ENCODE results near the gene HCN2.

Gene HCN2

GRCh38 chr19:640606-641189, 51.0 kb downstream of the HCN2 start:
- DNase-seq (ENCODE audit: low read depth), result no peak

GRCh38 chr19:641702-642101, 52.0 kb downstream of the HCN2 start:
- no peak for DNase-seq (ENCODE audit: low read depth)

DNA sequence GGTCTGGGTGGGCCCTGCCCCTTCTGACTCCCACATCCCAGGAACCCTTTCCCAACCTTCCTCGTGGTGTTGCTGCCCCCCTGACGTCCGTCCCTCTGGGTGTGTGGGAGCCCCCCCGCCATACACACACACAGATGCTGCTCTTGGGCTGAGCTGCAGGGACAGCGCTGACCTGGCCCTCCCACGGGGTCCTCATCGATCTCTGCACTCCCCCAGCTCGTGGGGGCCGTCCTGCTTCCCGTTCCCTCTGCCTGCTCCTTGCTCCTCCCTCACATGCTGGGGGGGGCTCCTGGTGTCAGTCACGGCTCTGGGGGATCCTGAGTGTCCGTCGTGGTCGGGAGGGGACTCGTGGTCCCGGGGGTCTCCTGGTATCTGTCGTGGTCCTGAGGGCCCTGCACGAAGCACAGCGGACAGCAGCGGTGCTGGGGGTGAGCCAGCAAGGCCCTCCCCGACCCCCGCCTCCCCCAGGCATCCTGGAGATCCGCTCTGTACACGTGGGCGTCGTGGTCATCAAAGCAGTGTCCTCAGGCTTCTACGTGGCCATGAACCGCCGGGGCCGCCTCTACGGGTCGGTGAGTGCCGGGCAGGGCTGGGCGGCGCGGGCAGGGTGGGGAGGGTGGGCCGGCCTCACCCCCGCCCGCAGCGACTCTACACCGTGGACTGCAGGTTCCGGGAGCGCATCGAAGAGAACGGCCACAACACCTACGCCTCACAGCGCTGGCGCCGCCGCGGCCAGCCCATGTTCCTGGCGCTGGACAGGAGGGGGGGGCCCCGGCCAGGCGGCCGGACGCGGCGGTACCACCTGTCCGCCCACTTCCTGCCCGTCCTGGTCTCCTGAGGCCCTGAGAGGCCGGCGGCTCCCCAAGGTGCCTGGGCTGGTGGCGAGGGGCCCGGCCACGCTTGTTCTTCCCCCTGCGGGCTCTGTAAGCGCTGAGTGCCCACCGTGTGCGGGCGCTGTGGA, 53.4 kb downstream of the HCN2 start:
- no peak for DNase-seq (ENCODE audit: low read depth)

GRCh38 chr19:643736-644135, 54.1 kb downstream of the HCN2 start:
- no peak for DNase-seq (ENCODE audit: low read depth)

GRCh38 chr19:644363-644762, 54.7 kb downstream of the HCN2 start:
- DNase-seq (ENCODE audit: low read depth), result no peak

- no peak for DNase-seq (ENCODE audit: low read depth)
Observed at GRCh38 chr19:644789-645188, 55.1 kb downstream of the HCN2 start.

GRCh38 chr19:645912-646778, 56.5 kb downstream of the HCN2 start:
- no peak for DNase-seq (ENCODE audit: low read depth)

GRCh38 chr19:646779-647565, 57.3 kb downstream of the HCN2 start:
- DNase-seq (ENCODE audit: low read depth), result no peak

DNA sequence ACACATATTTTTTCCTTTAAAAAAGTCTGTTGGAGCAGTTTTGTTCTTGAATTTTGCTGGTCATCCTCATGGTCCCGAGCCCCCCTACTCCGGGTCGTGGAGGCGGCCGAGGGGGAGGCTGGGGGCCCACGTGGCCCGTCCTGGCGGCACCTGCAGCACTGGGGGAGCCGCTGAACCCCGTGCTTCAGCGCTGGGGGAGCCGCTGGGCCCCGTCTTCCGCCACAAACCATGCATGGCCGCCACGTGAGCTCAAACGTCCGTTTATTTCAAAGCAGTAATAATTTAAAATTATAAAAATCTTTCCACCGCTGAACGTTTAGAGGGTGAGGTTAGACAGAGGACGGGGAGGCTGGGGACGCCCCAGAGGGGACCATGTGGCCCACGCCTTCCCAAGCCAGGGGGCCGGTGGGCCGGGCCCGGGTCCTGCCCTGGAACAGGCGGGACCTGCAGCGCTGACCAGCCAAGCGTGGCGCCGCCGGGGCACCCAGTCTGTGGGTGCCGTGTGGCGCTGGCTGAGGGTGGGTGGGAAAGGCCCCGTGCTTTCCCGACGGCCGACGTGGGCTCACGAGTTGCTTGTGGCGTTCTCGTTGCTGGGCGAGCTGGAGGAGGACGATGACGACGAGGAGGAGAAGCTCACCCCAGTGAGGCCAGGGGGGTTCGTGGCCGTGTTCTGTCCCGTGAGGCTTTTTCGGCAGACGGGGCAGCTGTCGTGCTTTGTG, 58.0 kb downstream of the HCN2 start:
- no peak for DNase-seq (ENCODE audit: low read depth)

DNA sequence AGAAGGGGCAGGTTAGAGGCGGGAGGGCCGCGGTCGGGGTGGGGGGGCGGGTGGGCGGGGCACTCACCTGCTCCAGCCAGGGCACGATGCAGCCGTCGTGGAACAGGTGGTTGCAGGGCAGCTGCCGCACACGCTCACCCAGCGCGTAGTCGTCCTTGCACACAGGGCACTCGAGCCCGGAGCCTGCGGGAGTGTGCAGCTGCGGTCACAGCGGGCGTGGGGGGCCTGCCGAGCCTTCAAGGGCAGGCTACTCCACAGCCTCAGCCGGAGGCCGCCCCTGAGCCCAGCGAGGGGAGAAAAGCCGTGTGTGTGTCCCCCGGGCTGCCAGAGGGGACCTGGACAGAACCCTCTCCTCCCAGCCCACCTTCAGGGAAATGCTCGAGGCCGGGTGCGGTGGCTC, 58.6 kb downstream of the HCN2 start:
- no peak for DNase-seq (ENCODE audit: low read depth)

DNA sequence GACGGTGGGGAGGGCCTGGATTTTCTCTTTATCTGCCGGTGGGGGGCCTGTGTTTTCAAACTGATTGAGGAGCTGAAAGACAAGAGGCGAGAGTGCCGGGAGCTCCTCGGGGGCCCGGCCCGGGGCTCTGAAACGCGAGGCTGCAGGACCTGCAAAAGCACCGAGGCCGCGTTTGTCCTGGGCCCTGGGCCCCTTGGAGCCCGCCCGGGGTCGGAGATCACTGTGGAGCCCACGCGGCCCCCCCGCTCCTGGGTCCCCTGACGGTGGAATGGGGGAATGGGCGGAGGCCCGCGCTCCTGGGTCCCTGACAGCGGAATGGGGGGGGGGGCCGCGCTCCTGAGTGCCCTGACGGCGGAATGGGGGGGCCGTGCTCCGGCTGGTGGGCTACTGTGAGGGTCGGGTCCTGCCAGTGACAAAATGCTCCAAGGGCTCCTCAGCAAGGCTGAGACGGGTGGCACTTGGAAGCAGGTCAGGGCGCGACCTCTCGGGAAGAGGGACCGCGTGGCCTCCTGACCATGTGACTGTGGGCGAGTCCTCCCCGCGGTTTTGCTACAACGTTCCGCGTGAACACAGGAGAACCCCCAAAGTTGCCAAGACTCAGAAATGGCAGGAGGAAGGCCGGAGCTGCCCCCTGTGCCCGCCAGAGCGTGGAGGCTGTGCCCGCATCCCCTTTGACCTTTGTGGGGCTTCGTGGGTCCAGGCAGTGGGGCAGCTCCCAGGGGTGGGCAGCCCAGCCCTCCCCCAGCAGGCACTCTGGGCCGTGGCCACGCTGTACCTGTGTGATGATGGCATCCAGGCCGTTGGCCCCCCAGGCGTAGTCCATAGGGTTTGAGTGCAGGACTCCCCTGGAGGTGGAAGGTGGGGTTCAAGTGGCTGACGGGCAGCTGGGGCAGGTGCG, 59.5 kb downstream of the HCN2 start:
- DNase-seq (ENCODE audit: low read depth), result no peak

- no peak for DNase-seq (ENCODE audit: low read depth)
Observed at GRCh38 chr19:650121-650520, 60.4 kb downstream of the HCN2 start.

DNA sequence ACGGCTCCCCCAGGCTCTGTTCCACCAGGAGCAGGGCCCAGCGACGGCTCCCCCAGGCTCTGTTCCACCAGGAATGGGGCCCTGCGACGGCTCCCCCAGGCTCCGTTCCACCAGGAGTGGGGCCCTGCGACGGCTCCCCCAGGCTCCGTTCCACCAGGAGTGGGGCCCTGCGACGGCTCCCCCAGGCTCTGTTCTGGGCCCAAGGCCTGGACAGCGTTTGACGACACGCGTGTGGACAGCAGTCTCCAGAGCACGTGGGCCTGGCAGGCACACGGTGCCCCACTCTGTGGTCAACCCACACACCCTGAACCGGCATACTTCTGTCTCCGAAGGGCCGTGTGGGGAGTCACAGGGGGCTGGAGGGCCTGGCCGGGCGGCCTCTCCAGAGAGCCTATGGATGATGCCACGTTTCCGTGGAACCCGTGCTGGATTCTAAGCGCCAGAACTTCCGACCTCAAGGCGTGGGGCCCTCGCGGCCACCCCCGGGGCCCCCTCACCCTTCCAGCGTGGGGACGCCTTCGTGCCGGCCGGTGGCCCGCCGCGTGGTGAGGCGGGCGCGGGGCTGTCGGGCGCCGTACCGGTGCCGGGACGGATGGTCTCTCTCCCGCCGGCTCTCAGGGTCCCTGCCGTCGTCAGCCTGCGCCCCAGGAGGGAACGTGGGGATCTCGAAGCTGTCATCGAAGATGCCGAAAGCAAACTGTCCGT, 61.6 kb downstream of the HCN2 start:
- DNase-seq (ENCODE audit: low read depth), result no peak

DNA sequence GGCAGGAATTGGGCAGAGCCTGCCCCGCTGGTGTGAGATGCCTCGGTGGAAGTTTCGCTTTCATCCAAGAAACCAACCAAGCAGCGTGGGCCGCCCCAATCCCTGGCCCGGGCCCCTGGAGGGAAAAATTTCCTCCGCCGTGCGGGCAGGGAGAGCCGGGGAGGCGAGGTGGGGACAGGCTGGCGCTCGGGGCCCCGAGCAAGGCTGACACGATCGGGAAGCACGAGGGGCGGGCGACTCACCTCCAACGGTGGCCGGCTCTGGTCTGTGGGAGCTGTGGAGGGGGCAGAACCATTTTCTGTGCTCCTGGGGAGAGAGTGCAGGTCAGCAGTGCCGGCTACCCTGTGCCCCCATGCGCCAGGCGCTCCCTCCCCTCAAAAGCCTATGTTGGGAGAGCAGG, 62.3 kb downstream of the HCN2 start:
- DNase-seq (ENCODE audit: low read depth), result no peak

DNA sequence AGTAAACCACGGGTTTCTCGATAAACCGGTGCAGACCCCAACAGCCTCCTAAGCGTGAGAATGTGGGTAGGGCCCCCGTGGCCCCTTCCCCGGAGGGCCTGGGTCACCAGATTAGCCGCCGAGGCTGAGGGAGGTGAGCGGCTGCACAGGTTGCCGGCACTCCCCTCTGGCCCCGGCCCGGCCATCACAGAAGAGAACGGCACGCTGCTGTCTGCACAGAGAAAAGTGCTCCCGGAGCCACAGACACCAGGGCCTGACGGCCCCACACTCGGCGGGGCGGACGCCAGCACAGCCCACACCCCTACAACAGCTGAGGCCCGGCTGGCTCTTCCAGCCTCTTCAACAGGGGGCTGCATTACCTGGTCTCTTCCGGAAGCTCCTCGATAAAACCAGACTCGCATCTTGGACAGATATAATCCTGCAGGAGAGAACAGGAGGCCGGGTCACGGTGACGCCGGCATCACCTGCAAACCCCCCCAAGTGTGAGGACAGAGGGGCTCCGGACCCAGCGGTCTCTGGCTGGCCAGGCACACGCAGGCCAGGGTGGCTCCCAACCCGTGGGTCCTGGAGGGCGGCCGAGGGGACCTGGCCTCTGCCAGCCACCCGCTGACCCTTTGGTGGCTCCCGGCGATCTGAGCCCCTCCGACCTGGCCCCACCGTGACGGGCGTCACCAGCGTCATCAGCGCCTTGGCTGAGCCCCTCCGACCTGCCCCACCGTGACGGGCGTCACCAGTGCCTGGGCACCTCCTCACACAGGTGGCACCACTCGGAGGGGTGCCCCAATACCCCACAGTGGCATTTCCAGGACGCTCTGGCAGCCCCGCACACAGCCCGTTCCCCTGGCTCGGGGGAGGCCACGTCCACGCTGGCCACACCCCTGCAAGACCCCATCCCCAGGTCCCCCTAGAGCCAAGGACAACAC, 63.0 kb downstream of the HCN2 start:
- DNase-seq (ENCODE audit: low read depth), result no peak

- no peak for DNase-seq (ENCODE audit: low read depth)
Observed at GRCh38 chr19:653425-653824, 63.7 kb downstream of the HCN2 start.

- DNase-seq (ENCODE audit: low read depth), result no peak
Observed at GRCh38 chr19:655691-656090, 66.0 kb downstream of the HCN2 start.
